ENCODE measurements around the gene USF2.

The USF2 gene

DNA sequence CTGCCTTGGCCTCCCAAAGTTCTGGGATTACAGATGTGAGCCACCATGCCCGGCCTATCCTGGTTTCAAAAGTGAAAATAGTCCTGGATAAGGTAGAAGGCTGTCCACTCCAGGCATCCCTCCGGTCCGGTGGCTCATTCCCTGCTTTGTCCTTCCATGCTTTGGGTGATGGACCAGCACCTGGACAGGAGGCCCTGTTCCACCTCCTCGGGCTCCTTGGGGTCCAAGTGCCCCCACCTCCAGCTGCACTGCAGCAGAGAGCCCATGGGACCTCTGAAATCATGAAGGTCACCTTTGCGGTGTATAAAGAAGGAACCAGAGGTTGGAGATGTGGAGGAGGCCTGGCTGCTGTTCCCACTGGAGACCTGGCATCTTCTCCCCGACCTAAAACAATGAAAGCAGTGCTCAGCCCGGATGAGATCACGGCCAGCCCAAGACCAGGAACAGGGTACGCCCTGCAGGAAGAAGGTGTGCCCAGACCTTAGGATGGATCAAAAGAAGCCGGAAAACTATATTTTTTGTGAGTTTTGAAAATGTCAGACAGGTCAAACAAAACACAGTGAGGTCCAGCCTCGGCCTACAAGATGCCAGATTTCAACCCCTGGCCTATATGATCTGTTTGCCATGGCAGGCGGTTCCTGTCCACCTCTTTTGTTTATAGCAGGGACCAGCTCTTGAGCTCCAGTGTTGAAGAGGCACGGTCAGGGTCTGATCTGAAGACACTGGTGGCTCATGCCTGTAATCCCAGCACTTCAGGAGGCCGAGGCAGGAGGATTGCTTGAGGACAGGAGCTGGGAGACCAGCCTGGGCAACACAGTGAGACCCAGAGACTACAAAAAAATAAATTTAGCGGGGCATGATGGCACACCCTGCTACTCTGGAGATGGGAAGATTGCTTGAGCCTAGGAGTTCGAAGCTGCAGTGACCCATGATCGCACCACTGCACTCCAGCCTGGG, 14.1 kb upstream of the USF2 start:
- Histone ChIP-seq H4K91ac (ENCODE audit: low read length) (no peak overlapping the region), H3K79me1 (replicated peaks; ENCODE audit: low read length, poor library complexity, severe bottlenecking) (no peaks in the 10 kb centered on the region), H2BK5ac (ENCODE audit: low read depth, low read length, poor library complexity, severe bottlenecking) (no peak overlapping the region), H2AK5ac (ENCODE audit: low read length, severe bottlenecking) (no peak overlapping the region), H2AFZ (ENCODE audit: low read depth, low read length) (no peak overlapping the region), H3K18ac (ENCODE audit: low read depth in 1 of 2, low read length in 2 of 2) (no peak overlapping the region), H2BK12ac (ENCODE audit: low read length in 2 of 2) (no peak overlapping the region), H3K27me3 (ENCODE audit: control insufficient read depth in 1 of 2, insufficient read depth in 1 of 2, low read length in 2 of 2) (peaks cover 26 to 51% of the 10 kb centered on the region in 2 experiments), H3K4me1 (ENCODE audit: control insufficient read depth, insufficient read depth, low read depth, low read length) (peaks cover 2% of the 10 kb centered on the region), H3K4me2 (ENCODE audit: low read length, poor library complexity, severe bottlenecking) (no peak overlapping the region), H3K14ac (ENCODE audit: low read length in 2 of 2) (no peak overlapping the region), H3K27ac (ENCODE audit: low read length, poor library complexity, severe bottlenecking) (no peak overlapping the region), H3K9ac (ENCODE audit: low read length) (no peak overlapping the region), H3K9me3 (ENCODE audit: control insufficient read depth, low read length) (no peaks in the 10 kb centered on the region), H4K8ac (ENCODE audit: low read length) (no peak overlapping the region), H3K4me3 (ENCODE audit: insufficient read depth in 1 of 2, low read depth in 1 of 2, low read length in 2 of 2) (no peak overlapping the region), H2BK120ac (ENCODE audit: low read depth, low read length) (no peak overlapping the region), H3K23ac (ENCODE audit: low read length in 2 of 2) (no peak overlapping the region), H2BK15ac (ENCODE audit: low read depth, poor library complexity, severe bottlenecking) (no peak overlapping the region), H3K36me3 (ENCODE audit: control insufficient read depth in 1 of 2, insufficient read depth in 2 of 2, low read depth in 1 of 2, low read length in 2 of 2) (no peaks in the 10 kb centered on the region), H3K4ac (ENCODE audit: low read depth in 1 of 2, low read length in 2 of 2) (no peak overlapping the region)
- WGBS = 86% methylated on average over 17 of the region's 17 CpGs
- no peak for DNase-seq

DNA sequence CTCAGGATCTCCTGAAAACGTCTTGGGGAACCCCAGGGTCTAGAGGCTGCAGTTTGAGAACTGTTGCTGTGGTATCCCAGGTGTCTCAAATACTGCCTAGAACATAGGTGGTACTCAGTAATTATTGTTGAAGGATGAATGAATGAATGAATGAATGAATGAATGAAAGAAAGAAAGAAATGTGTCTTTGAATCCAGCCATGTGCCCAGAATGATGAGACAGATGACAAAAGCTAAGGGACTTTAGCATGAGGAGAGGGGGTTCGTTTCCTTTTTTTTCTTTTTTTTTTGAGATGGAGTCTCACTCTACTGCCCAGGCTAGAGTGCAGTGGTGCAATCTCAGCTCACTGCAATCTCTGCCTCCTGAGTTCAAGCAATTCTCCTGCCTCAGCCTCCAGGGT, 12.2 kb upstream of the USF2 start:
- Histone ChIP-seq H3K9me3 (ENCODE audit: control insufficient read depth, low read length) (no peaks in the 10 kb centered on the region), H2BK5ac (ENCODE audit: low read depth, low read length, poor library complexity, severe bottlenecking) (no peak overlapping the region), H3K18ac (ENCODE audit: low read depth in 1 of 2, low read length in 2 of 2) (no peak overlapping the region), H3K27me3 (ENCODE audit: control insufficient read depth in 1 of 2, insufficient read depth in 1 of 2, low read length in 2 of 2) (peaks cover 9 to 42% of the 10 kb centered on the region in 2 experiments), H3K79me1 (replicated peaks; ENCODE audit: low read length, poor library complexity, severe bottlenecking) (no peaks in the 10 kb centered on the region), H3K4ac (ENCODE audit: low read depth in 1 of 2, low read length in 2 of 2) (no peak overlapping the region), H2AK5ac (ENCODE audit: low read length, severe bottlenecking) (no peak overlapping the region), H3K4me1 (ENCODE audit: control insufficient read depth, insufficient read depth, low read depth, low read length) (peaks cover 2% of the 10 kb centered on the region), H3K9ac (ENCODE audit: low read length) (no peak overlapping the region), H3K4me2 (ENCODE audit: low read length, poor library complexity, severe bottlenecking) (no peak overlapping the region), H3K27ac (ENCODE audit: low read length, poor library complexity, severe bottlenecking) (no peak overlapping the region), H3K4me3 (ENCODE audit: insufficient read depth in 1 of 2, low read depth in 1 of 2, low read length in 2 of 2) (no peak overlapping the region), H3K23ac (ENCODE audit: low read length in 2 of 2) (no peak overlapping the region), H2BK15ac (ENCODE audit: low read depth, poor library complexity, severe bottlenecking) (no peak overlapping the region), H3K14ac (ENCODE audit: low read length in 2 of 2) (no peak overlapping the region), H4K91ac (ENCODE audit: low read length) (no peak overlapping the region), H2BK120ac (ENCODE audit: low read depth, low read length) (no peak overlapping the region), H3K36me3 (ENCODE audit: control insufficient read depth in 1 of 2, insufficient read depth in 2 of 2, low read depth in 1 of 2, low read length in 2 of 2) (no peaks in the 10 kb centered on the region), H4K8ac (ENCODE audit: low read length) (no peak overlapping the region), H2AFZ (ENCODE audit: low read depth, low read length) (no peak overlapping the region), H2BK12ac (ENCODE audit: low read length in 2 of 2) (no peak overlapping the region)
- DNase-seq = no peak
- 45% methylated on average over 2 of the region's 2 CpGs for WGBS

DNA sequence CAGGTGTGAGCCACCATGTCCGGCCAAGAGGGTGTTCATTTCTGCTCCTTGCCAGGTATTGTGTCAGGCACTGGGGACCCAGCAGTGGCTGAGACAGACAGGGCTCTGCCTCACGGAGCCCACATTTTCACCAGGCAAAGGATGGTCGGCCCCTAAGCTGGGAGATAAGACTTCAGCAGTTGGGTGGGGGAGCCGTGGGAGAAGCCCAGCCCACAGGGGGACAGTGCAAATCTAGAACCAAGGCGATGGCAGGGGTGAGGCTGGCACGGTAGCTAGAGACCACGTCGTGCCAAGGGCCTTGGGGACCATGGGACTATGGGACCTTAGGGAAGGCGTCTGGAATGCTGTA, 11.7 kb upstream of the USF2 start:
- H3K23ac ChIP-seq (ENCODE audit: low read length in 2 of 2) = no peak overlapping the region
- H3K4ac ChIP-seq (ENCODE audit: low read depth in 1 of 2, low read length in 2 of 2) = no peak overlapping the region
- H4K8ac ChIP-seq (ENCODE audit: low read length) = peak overlapping the region; percentile 0
- H2BK120ac ChIP-seq (ENCODE audit: low read depth, low read length) = no peak overlapping the region
- H3K9me3 ChIP-seq (ENCODE audit: control insufficient read depth, low read length) = no peaks in the 10 kb centered on the region
- no peak overlapping the region for H2BK5ac ChIP-seq (ENCODE audit: low read depth, low read length, poor library complexity, severe bottlenecking)
- H3K27me3 ChIP-seq (ENCODE audit: control insufficient read depth in 1 of 2, insufficient read depth in 1 of 2, low read length in 2 of 2) = peaks cover 12 to 46% of the 10 kb centered on the region in 2 experiments
- WGBS = 81% methylated on average over 9 of the region's 9 CpGs
- no peak for DNase-seq
- no peaks in the 10 kb centered on the region for H3K79me1 ChIP-seq (replicated peaks; ENCODE audit: low read length, poor library complexity, severe bottlenecking)
- no peak overlapping the region for H2BK15ac ChIP-seq (ENCODE audit: low read depth, poor library complexity, severe bottlenecking)
- no peak overlapping the region for H3K18ac ChIP-seq (ENCODE audit: low read depth in 1 of 2, low read length in 2 of 2)
- no peak overlapping the region for H4K91ac ChIP-seq (ENCODE audit: low read length)
- H3K4me3 ChIP-seq (ENCODE audit: insufficient read depth in 1 of 2, low read depth in 1 of 2, low read length in 2 of 2) = no peak overlapping the region
- H2AFZ ChIP-seq (ENCODE audit: low read depth, low read length) = no peak overlapping the region
- H3K27ac ChIP-seq (ENCODE audit: low read length, poor library complexity, severe bottlenecking) = no peak overlapping the region
- peaks cover 2% of the 10 kb centered on the region for H3K4me1 ChIP-seq (ENCODE audit: control insufficient read depth, insufficient read depth, low read depth, low read length)
- H3K14ac ChIP-seq (ENCODE audit: low read length in 2 of 2) = no peak overlapping the region
- no peak overlapping the region for H2BK12ac ChIP-seq (ENCODE audit: low read length in 2 of 2)
- H3K9ac ChIP-seq (ENCODE audit: low read length) = no peak overlapping the region
- H3K36me3 ChIP-seq (ENCODE audit: control insufficient read depth in 1 of 2, insufficient read depth in 2 of 2, low read depth in 1 of 2, low read length in 2 of 2) = no peaks in the 10 kb centered on the region
- no peak overlapping the region for H3K4me2 ChIP-seq (ENCODE audit: low read length, poor library complexity, severe bottlenecking)
- H2AK5ac ChIP-seq (ENCODE audit: low read length, severe bottlenecking) = no peak overlapping the region

DNA sequence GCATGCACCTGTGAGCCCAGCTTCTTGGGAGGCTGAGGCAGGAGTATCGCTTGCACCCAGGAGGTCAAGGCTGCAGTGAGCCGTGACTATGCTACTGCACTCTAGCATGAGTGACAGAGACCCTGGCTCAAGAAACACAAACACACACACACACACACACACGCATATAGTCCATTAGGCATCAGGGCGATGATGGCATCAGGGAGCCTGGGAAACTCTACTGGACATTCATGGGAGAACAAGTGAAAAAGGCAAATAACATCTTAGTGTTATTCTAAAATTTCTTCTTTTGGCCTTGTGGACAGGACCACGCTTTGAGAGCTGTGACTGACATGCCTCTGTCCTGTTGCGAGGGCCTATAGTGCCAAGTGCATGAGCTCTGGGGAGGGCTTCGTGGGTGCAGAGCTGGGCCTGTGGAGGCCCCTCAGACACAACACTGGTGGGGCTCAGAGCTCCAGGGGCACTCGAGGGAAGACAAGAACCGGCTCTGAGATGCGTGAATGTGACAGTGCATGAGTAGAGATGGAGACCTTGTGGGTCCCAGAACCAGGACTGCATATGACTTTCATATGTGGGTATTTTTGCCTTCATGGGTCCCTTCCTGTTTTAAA, 8.0 kb upstream of the USF2 start:
- Histone ChIP-seq H3K79me1 (replicated peaks; ENCODE audit: low read length, poor library complexity, severe bottlenecking) (no peaks in the 10 kb centered on the region), H3K23ac (ENCODE audit: low read length in 2 of 2) (no peak overlapping the region), H3K4ac (ENCODE audit: low read depth in 1 of 2, low read length in 2 of 2) (no peak overlapping the region), H4K91ac (ENCODE audit: low read length) (no peak overlapping the region), H3K4me2 (ENCODE audit: low read length, poor library complexity, severe bottlenecking) (no peak overlapping the region), H3K4me3 (ENCODE audit: insufficient read depth in 1 of 2, low read depth in 1 of 2, low read length in 2 of 2) (no peak overlapping the region), H3K36me3 (ENCODE audit: control insufficient read depth in 1 of 2, insufficient read depth in 2 of 2, low read depth in 1 of 2, low read length in 2 of 2) (peaks cover 0 to 6% of the 10 kb centered on the region in 2 experiments), H2BK120ac (ENCODE audit: low read depth, low read length) (no peak overlapping the region), H3K18ac (ENCODE audit: low read depth in 1 of 2, low read length in 2 of 2) (no peak overlapping the region), H2BK12ac (ENCODE audit: low read length in 2 of 2) (no peak overlapping the region), H2AFZ (ENCODE audit: low read depth, low read length) (no peak overlapping the region), H3K9me3 (ENCODE audit: control insufficient read depth, low read length) (no peaks in the 10 kb centered on the region), H3K14ac (ENCODE audit: low read length in 2 of 2) (no peak overlapping the region), H2BK15ac (ENCODE audit: low read depth, poor library complexity, severe bottlenecking) (no peak overlapping the region), H4K8ac (ENCODE audit: low read length) (no peak overlapping the region), H2BK5ac (ENCODE audit: low read depth, low read length, poor library complexity, severe bottlenecking) (no peak overlapping the region), H3K9ac (ENCODE audit: low read length) (no peak overlapping the region), H3K4me1 (ENCODE audit: control insufficient read depth, insufficient read depth, low read depth, low read length) (peaks cover 6% of the 10 kb centered on the region), H3K27me3 (ENCODE audit: control insufficient read depth in 1 of 2, insufficient read depth in 1 of 2, low read length in 2 of 2) (peaks cover 16 to 46% of the 10 kb centered on the region in 2 experiments), H2AK5ac (ENCODE audit: low read length, severe bottlenecking) (no peak overlapping the region), H3K27ac (ENCODE audit: low read length, poor library complexity, severe bottlenecking) (no peak overlapping the region)
- 88% methylated on average over 9 of the region's 10 CpGs for WGBS
- DNase-seq = no peak
